HepG2 (cell line): ENCODE data around the gene ATXN2.

Experiments used
- CBX2 ChIP-seq, 2 experiments: fragments of 200-600 bp in 1 of 2; sonication (generic); formaldehyde crosslinking in 1 of 2; IDR thresholded peaks; 2 replicates each; pipeline versions ENCODE4 v1.7.0 to v1.8.1; 2018 to 2022; ENCODE audit warnings: low read depth in 2 of 2, low read length in 1 of 2, mild to moderate bottlenecking in 1 of 2, missing genetic modification reagents in 1 of 2
- CTCF ChIP-seq: sonication (generic); formaldehyde crosslinking; IDR thresholded peaks from 2 replicates; pipeline ENCODE4 v1.5.0; 2020; ENCODE audit warnings: mild to moderate bottlenecking, missing genetic modification reagents, moderate library complexity
- DNMT3B ChIP-seq: conservative IDR thresholded peaks from 2 replicates; pipeline ENCODE4 v1.6.1; 2016; ENCODE audit warnings: missing biosample characterization, control low read depth
- EEA1 ChIP-seq: sonication (generic); formaldehyde crosslinking; IDR thresholded peaks from 2 replicates; pipeline ENCODE4 v1.5.1; 2020; ENCODE audit warnings: mild to moderate bottlenecking, missing genetic modification reagents, borderline replicate concordance
- EP300 ChIP-seq, 3 experiments: sonication (generic) in 1 of 3; formaldehyde crosslinking in 1 of 3; IDR thresholded peaks; 2 replicates each; pipeline versions ENCODE4 v1.5.1 to v1.6.1; 2011 to 2020; ENCODE audit warnings: low read depth in 2 of 3, low read length in 2 of 3, borderline replicate concordance in 1 of 3, improper control_type of control experiment in 1 of 3, mild to moderate bottlenecking in 1 of 3, missing genetic modification reagents in 1 of 3, moderate library complexity in 1 of 3
- EZH2 ChIP-seq: conservative IDR thresholded peaks from 2 replicates; pipeline ENCODE4 v1.6.1; 2012; ENCODE audit warnings: mild to moderate bottlenecking, low read depth, low read length, moderate library complexity
- FOXK2 ChIP-seq: fragments of 450-650 bp; IDR thresholded peaks from 2 replicates; pipeline ENCODE4 v1.6.1; 2016
- HDAC2 ChIP-seq: sonication (generic); formaldehyde crosslinking; IDR thresholded peaks from 2 replicates; pipeline ENCODE4 v1.4.0; 2020; ENCODE audit warnings: missing genetic modification reagents
- MEIS2 ChIP-seq: sonication (generic); formaldehyde crosslinking; IDR thresholded peaks from 2 replicates; pipeline ENCODE4 v1.9.0; 2021; ENCODE audit warnings: mild to moderate bottlenecking, missing genetic modification reagents
- POLR2A ChIP-seq, 2 experiments: IDR thresholded peaks; 2 replicates each; pipeline ENCODE4 v1.6.1; 2011; ENCODE audit warnings: low read depth in 2 of 2, low read length in 2 of 2, mild to moderate bottlenecking in 1 of 2, moderate library complexity in 1 of 2; ENCODE audit not compliant: insufficient read depth in 1 of 2
- RBFOX2 ChIP-seq: fragments of 200-400 bp; formaldehyde crosslinking; IDR thresholded peaks from 2 replicates; pipeline ENCODE4 v1.6.1; 2017; ENCODE audit warnings: low read depth, mild to moderate bottlenecking, low read length
- ZNF678 ChIP-seq: sonication (generic); formaldehyde crosslinking; IDR thresholded peaks from 2 replicates; pipeline ENCODE4 v1.4.0; 2020; ENCODE audit warnings: mild to moderate bottlenecking, missing genetic modification reagents

- TF ChIP-seq EEA1 (no peak), RBFOX2 (no peak), FOXK2 (no peak), CTCF (CRISPR knock-in tag) (no peak), DNMT3B (CRISPR knock-in tag) (no peak), ZNF678 (CRISPR knock-in tag) (no peak), MEIS2 (CRISPR knock-in tag) (no peak), EP300 (IDR thresholded peaks at IDR 0.05; ENCODE audit: low read depth in 2 of 2, low read length in 2 of 2) (no peak), EP300 (CRISPR knock-in tag; IDR thresholded peaks at IDR 0.05; ENCODE audit: borderline replicate concordance) (no peak), CBX2 (IDR thresholded peaks at IDR 0.05; ENCODE audit: low read depth, low read length) (no peak), CBX2 (CRISPR knock-in tag; IDR thresholded peaks at IDR 0.05; ENCODE audit: low read depth) (no peak), EZH2 (no peak), POLR2A (IDR thresholded peaks at IDR 0.05; ENCODE audit: insufficient read depth in 1 of 2, low read depth in 2 of 2, low read length in 2 of 2) (no peak), HDAC2 (CRISPR knock-in tag) (no peak)
Measured at GRCh38 chr12:111494676-111495075, 104.4 kb downstream of the ATXN2 start.
